GM12865 (cell line): Measurements from ENCODE around the gene TMEM63A.
"Not testable (repeated sequence)": the region's sequence is repeated elsewhere in the genome, so short reads cannot be mapped to it uniquely, and the experiment has no call there.

Source experiments
- DNase-seq: peaks from one replicate; pipeline ENCODE4 v3.0.0; 2010; ENCODE audit warnings: low read depth
- H3K4me3 ChIP-seq: 2 replicates; pipeline ENCODE4 v1.5.1; 2011; ENCODE audit warnings: mild to moderate bottlenecking, low read depth, low read length, control low read depth
- CTCF ChIP-seq: IDR thresholded peaks from 2 replicates; pipeline ENCODE4 v1.5.1; 2011; ENCODE audit warnings: low read length, control low read depth, low read depth, inconsistent platforms; ENCODE audit not compliant: insufficient read depth; ENCODE audit errors: missing control alignments

Gene TMEM63A

GRCh38 chr1:225838793-225839192, 43.4 kb downstream of the TMEM63A start:
- no peak for TF ChIP-seq CTCF
- DNase-seq: no peak
- no peak overlapping the region for H3K4me3 ChIP-seq

GRCh38 chr1:225836296-225836695, 45.9 kb downstream of the TMEM63A start:
- DNase-seq, H3K4me3 ChIP-seq: not testable (repeated sequence)

GRCh38 chr1:225835856-225836255, 46.3 kb downstream of the TMEM63A start:
- H3K4me3 ChIP-seq: no peak overlapping the region
- DNase-seq: no peak
- no peak for TF ChIP-seq CTCF

- TF ChIP-seq CTCF: no peak
- no peak for DNase-seq
Observed at GRCh38 chr1:225834417-225835329, 47.5 kb downstream of the TMEM63A start.

GRCh38 chr1:225830841-225831240, 51.3 kb downstream of the TMEM63A start:
- no peak for DNase-seq
- TF ChIP-seq CTCF: no peak
- no peak overlapping the region for H3K4me3 ChIP-seq

More at GRCh38 chr1:225834417-225835329, 47.5 kb downstream of the TMEM63A start:
- H3K4me3 ChIP-seq: no peak overlapping the region

GRCh38 chr1:225828706-225829345, 53.4 kb downstream of the TMEM63A start:
- H3K4me3 ChIP-seq: no peak overlapping the region
- no peak for TF ChIP-seq CTCF
- DNase-seq: no peak

GRCh38 chr1:225827076-225827475, 55.1 kb downstream of the TMEM63A start:
- no peak overlapping the region for H3K4me3 ChIP-seq
- TF ChIP-seq CTCF: no peak
- DNase-seq: no peak
